IMR-90 (cell line): ENCODE measurements around the gene STK10. TPM values are rescaled to one million over a fixed set of nuclear protein-coding genes. Genes with fewer than 3 reads are reported as not detected.

Experiments used
- ATAC-seq: fragments of 200-7000 bp; cut with Tn5 transposase; 2 replicates; pipeline ENCODE4 v1.9.1; 2020; ENCODE audit warnings: low read depth, mild to moderate bottlenecking, moderate library complexity
- BruUV-seq: library from RNA; stranded (reverse); fragments of 400-500 nt; replicated peaks from 2 replicates; lab custom pipeline; 2021; lab: Mats Ljungman, UMichigan
- CTCF ChIA-PET: fragments of 300-600 bp; formaldehyde crosslinking; extraction: SDS; loops from one replicate; lab custom pipeline; 2021; ENCODE audit warnings: antibody characterized with exemption; lab: Yijun Ruan, JAX
- POLR2A ChIA-PET: fragments of 300-600 bp; sonication (Branson Sonifier 250); formaldehyde crosslinking; loops from one replicate; lab custom pipeline; 2022; ENCODE audit warnings: antibody characterized with exemption; ENCODE audit not compliant: unreplicated experiment; lab: Charles Lee
- DNase-seq: peaks from one replicate; pipeline ENCODE4 v3.0.0; 2013
- H2AFZ ChIP-seq: replicated peaks from 2 replicates; pipeline ENCODE3; 2013; ENCODE audit warnings: low read length, mild to moderate bottlenecking; ENCODE audit not compliant: poor library complexity
- H2AK5ac ChIP-seq: 2 replicates; pipeline ENCODE4 v1.6.1; 2013; ENCODE audit warnings: low read depth, low read length, inconsistent platforms
- H2AK9ac ChIP-seq: replicated peaks from 2 replicates; pipeline ENCODE3; 2013; ENCODE audit warnings: mild to moderate bottlenecking, low read depth, low read length, moderate library complexity; ENCODE audit not compliant: poor library complexity
- H2BK120ac ChIP-seq: 2 replicates; pipeline ENCODE4 v1.6.1; 2013; ENCODE audit warnings: low read depth, low read length, inconsistent platforms
- H2BK15ac ChIP-seq: 3 replicates; pipeline ENCODE4 v1.6.1; 2013; ENCODE audit warnings: low read depth, low read length, inconsistent platforms
- H2BK20ac ChIP-seq: 2 replicates; pipeline ENCODE4 v1.6.1; 2013; ENCODE audit warnings: low read depth, mild to moderate bottlenecking, inconsistent platforms, low read length, moderate library complexity
- H2BK5ac ChIP-seq: 2 replicates; pipeline ENCODE4 v1.6.1; 2013; ENCODE audit warnings: mild to moderate bottlenecking, low read depth, low read length, inconsistent platforms; ENCODE audit not compliant: poor library complexity, severe bottlenecking
- H3K14ac ChIP-seq: replicated peaks from 2 replicates; pipeline ENCODE4 v1.6.1; 2013; ENCODE audit warnings: low read depth, low read length, inconsistent platforms
- H3K18ac ChIP-seq: 2 replicates; pipeline ENCODE4 v1.6.1; 2013; ENCODE audit warnings: low read depth, low read length, control low read depth
- H3K23ac ChIP-seq: 2 replicates; pipeline ENCODE4 v1.6.1; 2013; ENCODE audit warnings: low read depth, low read length, inconsistent platforms
- H3K27ac ChIP-seq: 2 replicates; pipeline ENCODE4 v1.5.1; 2013; ENCODE audit warnings: mild to moderate bottlenecking, control low read depth, low read length; ENCODE audit not compliant: insufficient read depth
- H3K27me3 ChIP-seq: 2 replicates; pipeline ENCODE4 v1.6.1; 2013; ENCODE audit warnings: low read length; ENCODE audit not compliant: control insufficient read depth, insufficient read depth
- H3K36me3 ChIP-seq: 2 replicates; pipeline ENCODE4 v1.6.1; 2013; ENCODE audit warnings: low read length, mixed read lengths; ENCODE audit not compliant: control insufficient read depth, insufficient read depth
- H3K4ac ChIP-seq: 2 replicates; pipeline ENCODE4 v1.6.1; 2013; ENCODE audit warnings: low read depth, low read length, inconsistent platforms
- H3K4me1 ChIP-seq: 2 replicates; pipeline ENCODE4 v1.6.1; 2013; ENCODE audit warnings: low read length, mixed read lengths; ENCODE audit not compliant: control insufficient read depth, insufficient read depth
- H3K4me2 ChIP-seq: 2 replicates; pipeline ENCODE4 v1.6.1; 2013; ENCODE audit warnings: low read depth, mild to moderate bottlenecking, control low read depth, low read length, moderate library complexity
- H3K4me3 ChIP-seq: 2 replicates; pipeline ENCODE4 v1.5.1; 2013; ENCODE audit warnings: low read depth, mild to moderate bottlenecking, control low read depth, low read length, moderate library complexity; ENCODE audit not compliant: insufficient read depth
- H3K56ac ChIP-seq: 2 replicates; pipeline ENCODE4 v1.6.1; 2013; ENCODE audit warnings: low read length, inconsistent platforms; ENCODE audit not compliant: insufficient read depth; ENCODE audit errors: extremely low read depth
- H3K79me1 ChIP-seq, 2 experiments: 2 replicates each; pipeline ENCODE4 v1.6.1; 2013; ENCODE audit warnings: low read length in 2 of 2, inconsistent platforms in 1 of 2, low read depth in 1 of 2
- H3K9ac ChIP-seq: 2 replicates; pipeline ENCODE4 v1.6.1; 2013; ENCODE audit warnings: low read depth, low read length, control low read depth
- H3K9me1 ChIP-seq: 2 replicates; pipeline ENCODE4 v1.6.1; 2013; ENCODE audit warnings: low read length, inconsistent platforms; ENCODE audit not compliant: insufficient read depth
- H3K9me3 ChIP-seq: 2 replicates; pipeline ENCODE4 v1.6.1; 2013; ENCODE audit warnings: low read length; ENCODE audit not compliant: control insufficient read depth, insufficient read depth
- H4K20me1 ChIP-seq: 2 replicates; pipeline ENCODE4 v1.6.1; 2013; ENCODE audit warnings: low read length, inconsistent platforms; ENCODE audit not compliant: insufficient read depth
- H4K5ac ChIP-seq: 2 replicates; pipeline ENCODE4 v1.6.1; 2013; ENCODE audit warnings: mild to moderate bottlenecking, low read depth, low read length, control low read depth
- H4K8ac ChIP-seq, 2 experiments: 2 replicates each; pipeline ENCODE4 v1.6.1; 2013; ENCODE audit warnings: low read depth in 2 of 2, low read length in 2 of 2, control low read depth in 1 of 2, inconsistent platforms in 1 of 2
- H4K91ac ChIP-seq: 2 replicates; pipeline ENCODE4 v1.6.1; 2013; ENCODE audit warnings: low read depth, low read length, inconsistent platforms; ENCODE audit not compliant: insufficient read depth
- BHLHE40 ChIP-seq: fragments of 150-350 bp; IDR thresholded peaks from 2 replicates; pipeline ENCODE4 v1.6.1; 2016; ENCODE audit warnings: mild to moderate bottlenecking, low read depth, low read length
- CEBPB ChIP-seq: IDR thresholded peaks from 2 replicates; pipeline ENCODE4 v1.6.1; 2012; ENCODE audit warnings: low read depth, low read length, improper control_type of control experiment
- CHD1 ChIP-seq: IDR thresholded peaks from 2 replicates; pipeline ENCODE4 v1.6.1; 2012; ENCODE audit warnings: low read depth, low read length, improper control_type of control experiment
- FOS ChIP-seq: fragments of 150-350 bp; IDR thresholded peaks from 2 replicates; pipeline ENCODE4 v1.6.1; 2016; ENCODE audit warnings: low read depth, low read length
- MAFK ChIP-seq: IDR thresholded peaks from 2 replicates; pipeline ENCODE4 v1.6.1; 2012; ENCODE audit warnings: low read depth, low read length, improper control_type of control experiment
- MAZ ChIP-seq: IDR thresholded peaks from 2 replicates; pipeline ENCODE4 v1.6.1; 2012; ENCODE audit warnings: low read depth, mild to moderate bottlenecking, low read length, improper control_type of control experiment, moderate library complexity, borderline replicate concordance
- MXI1 ChIP-seq: IDR thresholded peaks from 2 replicates; pipeline ENCODE4 v1.6.1; 2012; ENCODE audit warnings: low read depth, mild to moderate bottlenecking, low read length, moderate library complexity, borderline replicate concordance
- NFE2L2 ChIP-seq: fragments of 150-350 bp; IDR thresholded peaks from 2 replicates; pipeline ENCODE4 v1.6.1; 2016; ENCODE audit warnings: low read depth, mild to moderate bottlenecking, low read length
- POLR2A ChIP-seq: IDR thresholded peaks from 2 replicates; pipeline ENCODE4 v1.6.1; 2012; ENCODE audit warnings: mild to moderate bottlenecking, low read depth, low read length
- RAD21 ChIP-seq: IDR thresholded peaks from 2 replicates; pipeline ENCODE4 v1.6.1; 2012; ENCODE audit warnings: low read length, improper control_type of control experiment
- RCOR1 ChIP-seq: IDR thresholded peaks from 2 replicates; pipeline ENCODE4 v1.6.1; 2012; ENCODE audit warnings: mild to moderate bottlenecking, low read length, improper control_type of control experiment; ENCODE audit not compliant: insufficient replicate concordance
- RFX5 ChIP-seq: IDR thresholded peaks from 2 replicates; pipeline ENCODE4 v1.8.0; 2012; ENCODE audit warnings: low read depth, mild to moderate bottlenecking, low read length, moderate library complexity
- SMC3 ChIP-seq: fragments of 150-350 bp; IDR thresholded peaks from 2 replicates; pipeline ENCODE4 v1.6.1; 2016; ENCODE audit warnings: low read depth, mild to moderate bottlenecking, antibody characterized with exemption, low read length, moderate library complexity
- WGBS, 2 experiments: methylation state at CpG; one replicate each; pipeline versions ENCODE4 v1.1.5 to v1.1.7; 2013; ENCODE audit warnings: missing lambda C conversion rate in 2 of 2; ENCODE audit not compliant: insufficient read length in 1 of 2; ENCODE audit errors: extremely low coverage in 2 of 2; 5-methylcytosine and 5-hydroxymethylcytosine counted together
- dilution Hi-C: fragments of 300-500 bp; cut with HindIII; formaldehyde crosslinking; loops from one replicate; pipeline ENCODE4 v1.14.3; 2018; ENCODE audit warnings: low sequenced_read_pairs; ENCODE audit not compliant: unreplicated experiment
- in situ Hi-C: fragments of 300-500 bp; cut with MboI; formaldehyde crosslinking; loops from 3 replicates; pipeline ENCODE4 v1.14.3; 2019; ENCODE audit warnings: low sequenced_read_pairs, inconsistent platforms, mixed read lengths
- intact Hi-C: fragments of 100-400 bp; cut with micrococcal nuclease; formaldehyde crosslinking; loops from 2 replicates; pipeline ENCODE4 v1.10.0; 2022
- polyA plus RNA-seq, 3 experiments: library from polyadenylated mRNA; depleted of rRNA; stranded (reverse); fragments of >200 nt; gene quantifications; 2 replicates each; pipeline ENCODE4 v1.2.3, GENCODE V29; 2012; ENCODE audit warnings: low replicate concordance in 1 of 3
- total RNA-seq: library from RNA; depleted of rRNA; stranded (reverse); fragments of >200 nt; gene quantifications from 2 replicates; pipeline ENCODE4 v1.2.3, GENCODE V29; 2012
- TF ChIP-seq, protein P1 (sequence below): fragments of 150-350 bp; IDR thresholded peaks from 2 replicates; pipeline ENCODE4 v1.6.1; 2017; ENCODE audit warnings: mild to moderate bottlenecking, antibody characterized with exemption, low read length, low read depth
- TF ChIP-seq, protein P2 (sequence below): conservative IDR thresholded peaks from 2 replicates; pipeline ENCODE4 v1.5.1; 2012; ENCODE audit warnings: mild to moderate bottlenecking, low read depth, low read length, improper control_type of control experiment
- TF ChIP-seq, protein P3 (sequence below): fragments of 150-350 bp; IDR thresholded peaks from 2 replicates; pipeline ENCODE4 v1.6.1; 2016; ENCODE audit warnings: low read depth, mild to moderate bottlenecking, low read length, moderate library complexity, borderline replicate concordance

The STK10 gene
- total and polyA plus RNA-seq, 2 of the 4 experiments (the other 2 are of a cell fraction) = 15.4 to 18.5 TPM

DNA sequence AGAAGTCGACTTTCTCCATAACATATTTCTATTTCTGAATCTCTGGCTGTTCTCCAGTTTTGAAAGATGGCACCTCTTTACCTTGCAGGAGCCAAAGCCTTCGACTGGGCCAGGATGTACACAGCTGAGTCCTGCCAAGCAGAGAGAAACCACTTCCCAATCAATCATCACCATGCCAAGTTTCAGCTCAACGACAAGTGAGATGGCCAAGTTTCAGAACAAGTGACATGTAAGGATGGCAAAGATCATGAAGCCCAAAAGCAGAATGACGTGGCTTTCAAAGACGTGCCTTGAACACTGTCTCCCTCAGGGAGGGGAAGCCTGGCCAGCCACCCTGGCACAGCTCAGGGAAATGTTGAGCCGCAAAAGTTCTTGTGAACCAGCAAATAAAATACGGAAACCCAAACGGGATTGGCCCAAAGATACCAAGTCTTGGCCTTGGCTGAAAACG is 17.7 kb downstream of the STK10 start:
- Histone ChIP-seq H2BK20ac (no peak overlapping the region), H2AK9ac (no peak overlapping the region), H3K27me3 (no peaks in the 10 kb centered on the region), H3K4me2 (no peak overlapping the region), H3K18ac (no peak overlapping the region), H4K91ac (no peak overlapping the region), H4K8ac (no peak overlapping the region), H3K14ac (no peak overlapping the region), H3K9ac (no peak overlapping the region), H3K27ac (no peak overlapping the region), H2BK15ac (no peak overlapping the region), H2BK5ac (no peak overlapping the region), H4K20me1 (peaks cover 61% of the 10 kb centered on the region), H3K56ac (no peak overlapping the region), H3K23ac (no peak overlapping the region), H3K9me1 (peaks cover 34% of the 10 kb centered on the region), H3K4me1 (peaks cover 8% of the 10 kb centered on the region), H4K5ac (no peak overlapping the region), H3K4me3 (no peak overlapping the region), H2AK5ac (no peak overlapping the region), H3K79me1 (peaks cover 34 to 79% of the 10 kb centered on the region in 2 experiments), H2AFZ (no peak overlapping the region), H2BK120ac (no peak overlapping the region), H3K4ac (no peak overlapping the region), H3K9me3 (no peaks in the 10 kb centered on the region), H3K36me3 (peaks cover 6% of the 10 kb centered on the region; the same call in 1 of the 2 replicates)
- DNase-seq = no peak
- dilution Hi-C loops = no loop called here
- in situ Hi-C loops = no loop called here
- BruUV-seq = no TSS peak
- ATAC-seq = no peak
- intact Hi-C loops = no loop called here
- POLR2A ChIA-PET = no interaction called here
- CTCF ChIA-PET = no interaction called here
- 91% methylated on average over 6 of the region's 9 CpGs; no CpG with 5 or more reads in 1 of the 2 experiments for WGBS, 2 experiments
- TF ChIP-seq CEBPB (no peak), FOS (no peak), BHLHE40 (no peak), RCOR1 (no peak), MAZ (no peak), RFX5 (no peak), RAD21 (no peak), MXI1 (no peak), POLR2A (no peak), NFE2L2 (no peak), SMC3 (no peak), MAFK (no peak), CHD1 (no peak)
- TF ChIP-seq, protein P1, sequence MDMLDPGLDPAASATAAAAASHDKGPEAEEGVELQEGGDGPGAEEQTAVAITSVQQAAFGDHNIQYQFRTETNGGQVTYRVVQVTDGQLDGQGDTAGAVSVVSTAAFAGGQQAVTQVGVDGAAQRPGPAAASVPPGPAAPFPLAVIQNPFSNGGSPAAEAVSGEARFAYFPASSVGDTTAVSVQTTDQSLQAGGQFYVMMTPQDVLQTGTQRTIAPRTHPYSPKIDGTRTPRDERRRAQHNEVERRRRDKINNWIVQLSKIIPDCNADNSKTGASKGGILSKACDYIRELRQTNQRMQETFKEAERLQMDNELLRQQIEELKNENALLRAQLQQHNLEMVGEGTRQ = no peak
- TF ChIP-seq, protein P2, sequence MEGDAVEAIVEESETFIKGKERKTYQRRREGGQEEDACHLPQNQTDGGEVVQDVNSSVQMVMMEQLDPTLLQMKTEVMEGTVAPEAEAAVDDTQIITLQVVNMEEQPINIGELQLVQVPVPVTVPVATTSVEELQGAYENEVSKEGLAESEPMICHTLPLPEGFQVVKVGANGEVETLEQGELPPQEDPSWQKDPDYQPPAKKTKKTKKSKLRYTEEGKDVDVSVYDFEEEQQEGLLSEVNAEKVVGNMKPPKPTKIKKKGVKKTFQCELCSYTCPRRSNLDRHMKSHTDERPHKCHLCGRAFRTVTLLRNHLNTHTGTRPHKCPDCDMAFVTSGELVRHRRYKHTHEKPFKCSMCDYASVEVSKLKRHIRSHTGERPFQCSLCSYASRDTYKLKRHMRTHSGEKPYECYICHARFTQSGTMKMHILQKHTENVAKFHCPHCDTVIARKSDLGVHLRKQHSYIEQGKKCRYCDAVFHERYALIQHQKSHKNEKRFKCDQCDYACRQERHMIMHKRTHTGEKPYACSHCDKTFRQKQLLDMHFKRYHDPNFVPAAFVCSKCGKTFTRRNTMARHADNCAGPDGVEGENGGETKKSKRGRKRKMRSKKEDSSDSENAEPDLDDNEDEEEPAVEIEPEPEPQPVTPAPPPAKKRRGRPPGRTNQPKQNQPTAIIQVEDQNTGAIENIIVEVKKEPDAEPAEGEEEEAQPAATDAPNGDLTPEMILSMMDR = no peak
- TF ChIP-seq, protein P3, sequence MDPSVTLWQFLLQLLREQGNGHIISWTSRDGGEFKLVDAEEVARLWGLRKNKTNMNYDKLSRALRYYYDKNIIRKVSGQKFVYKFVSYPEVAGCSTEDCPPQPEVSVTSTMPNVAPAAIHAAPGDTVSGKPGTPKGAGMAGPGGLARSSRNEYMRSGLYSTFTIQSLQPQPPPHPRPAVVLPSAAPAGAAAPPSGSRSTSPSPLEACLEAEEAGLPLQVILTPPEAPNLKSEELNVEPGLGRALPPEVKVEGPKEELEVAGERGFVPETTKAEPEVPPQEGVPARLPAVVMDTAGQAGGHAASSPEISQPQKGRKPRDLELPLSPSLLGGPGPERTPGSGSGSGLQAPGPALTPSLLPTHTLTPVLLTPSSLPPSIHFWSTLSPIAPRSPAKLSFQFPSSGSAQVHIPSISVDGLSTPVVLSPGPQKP = no peak
